Common myeloid progenitor, CD34-positive (primary cell): ENCODE data around the gene UBE2I.
A peak's percentile ranks its signal among the peaks of the same experiment; 100 is the strongest.

ENCODE experiments used
- CTCF ChIA-PET: fragments of 350-600 bp; sonication (Branson Sonifier 250); formaldehyde crosslinking; loops from one replicate; lab custom pipeline; 2021; ENCODE audit warnings: antibody characterized with exemption; lab: Charles Lee
- POLR2A ChIA-PET: fragments of 350-600 bp; sonication (Branson Sonifier 250); formaldehyde crosslinking; loops from one replicate; lab custom pipeline; 2021; ENCODE audit warnings: antibody characterized with exemption; lab: Charles Lee
- DNase-seq, 3 donors: peaks; one replicate each; pipeline versions ENCODE4 v3.0.0 to v3.0.0-alpha.2; 2013
- H3K27ac ChIP-seq, 2 experiments: 1 replicate in 1 of 2; 2 replicates in 1 of 2; pipeline ENCODE4 v1.7.0; 2013; ENCODE audit warnings: inconsistent platforms in 2 of 2, low read length in 2 of 2, mild to moderate bottlenecking in 2 of 2, low read depth in 1 of 2, moderate library complexity in 1 of 2; ENCODE audit not compliant: severe bottlenecking in 2 of 2, insufficient read depth in 1 of 2, poor library complexity in 1 of 2
- H3K27me3 ChIP-seq, 5 experiments: replicated peaks in 2 of 5; 1 replicate in 3 of 5; 2 replicates in 2 of 5; pipeline versions ENCODE4 v1.6.1 to v1.7.0; 2013; ENCODE audit warnings: low read length in 4 of 5, mild to moderate bottlenecking in 2 of 5, moderate library complexity in 2 of 5, inconsistent platforms in 1 of 5; ENCODE audit not compliant: insufficient read depth in 5 of 5, control insufficient read depth in 4 of 5
- H3K36me3 ChIP-seq, 4 experiments: 1 replicate in 2 of 4; 2 replicates in 2 of 4; pipeline versions ENCODE4 v1.6.1 to v1.7.0; 2013; ENCODE audit warnings: low read length in 3 of 4, control low read depth in 1 of 4, mild to moderate bottlenecking in 1 of 4; ENCODE audit not compliant: control insufficient read depth in 4 of 4, insufficient read depth in 4 of 4
- H3K4me1 ChIP-seq, 4 experiments: 1 replicate in 3 of 4; 2 replicates in 1 of 4; pipeline versions ENCODE4 v1.6.1 to v1.7.1; 2013; ENCODE audit warnings: low read length in 3 of 4, mild to moderate bottlenecking in 3 of 4, control low read depth in 1 of 4, inconsistent platforms in 1 of 4, moderate library complexity in 1 of 4; ENCODE audit not compliant: control insufficient read depth in 4 of 4, insufficient read depth in 4 of 4; ENCODE audit errors: control extremely low read depth in 1 of 4
- H3K4me3 ChIP-seq, 7 experiments: 1 replicate in 4 of 7; 2 replicates in 3 of 7; pipeline versions ENCODE4 v1.5.1 to v1.7.0; 2013; ENCODE audit warnings: mild to moderate bottlenecking in 7 of 7, low read length in 6 of 7, moderate library complexity in 6 of 7, inconsistent platforms in 2 of 7, low read depth in 2 of 7, control low read depth in 1 of 7; ENCODE audit not compliant: insufficient read depth in 4 of 7, control insufficient read depth in 1 of 7; ENCODE audit errors: extremely low read depth in 1 of 7
- H3K9me3 ChIP-seq, 5 experiments: 1 replicate in 4 of 5; 2 replicates in 1 of 5; pipeline versions ENCODE4 v1.6.1 to v1.7.1; 2013; ENCODE audit warnings: low read length in 4 of 5, mild to moderate bottlenecking in 2 of 5, inconsistent platforms in 1 of 5, low read depth in 1 of 5, moderate library complexity in 1 of 5; ENCODE audit not compliant: control insufficient read depth in 4 of 5, insufficient read depth in 2 of 5; ENCODE audit errors: control extremely low read depth in 1 of 5
- WGBS: methylation state at CpG from one replicate; pipeline ENCODE4 v1.1.5; 2013; ENCODE audit not compliant: insufficient coverage; 5-methylcytosine and 5-hydroxymethylcytosine counted together

Gene UBE2I

GRCh38 chr16:1312903-1313302 lies 3.5 kb downstream of the UBE2I start:
- Histone ChIP-seq H3K27ac (peak overlapping the region in 1 of 2 experiments; percentile 80), H3K4me3 (no peak overlapping the region), H3K27me3 (no peaks in the 10 kb centered on the region), H3K9me3 (no peaks in the 10 kb centered on the region), H3K36me3 (peaks cover 9 to 64% (median 46%) of the 10 kb centered on the region in 4 experiments), H3K4me1 (peaks cover 13 to 30% (median 23%) of the 10 kb centered on the region in 4 experiments)
- WGBS, result 95% methylated on average over 13 of the region's 15 CpGs
- DNase-seq, result no peak
- ChIA-PET CTCF (interaction anchor here (0.6 to 2.9 kb wide), 2 partner anchors 23 to 411 kb away, joined by 3 to 10 read pairs; no protein-coding TSS in a partner anchor), POLR2A (no interaction called here)

- Histone ChIP-seq H3K4me1 (peaks cover 13 to 30% (median 23%) of the 10 kb centered on the region in 4 experiments), H3K27me3 (no peaks in the 10 kb centered on the region), H3K4me3 (no peak overlapping the region), H3K36me3 (peaks cover 12 to 74% (median 53%) of the 10 kb centered on the region in 4 experiments), H3K9me3 (no peaks in the 10 kb centered on the region), H3K27ac (no peak overlapping the region)
- DNase-seq, result no peak
- POLR2A ChIA-PET, result no interaction called here
- 89% methylated on average over 35 of the region's 38 CpGs for WGBS
- CTCF ChIA-PET, result interaction anchor here (1.1 to 2.9 kb wide), 2 partner anchors 12 to 22 kb away, joined by 3 to 10 read pairs; no protein-coding TSS in a partner anchor
Measured at GRCh38 chr16:1313721-1314369, 4.4 kb downstream of the UBE2I start.

GRCh38 chr16:1314399-1315068 lies 5.1 kb downstream of the UBE2I start:
- no peaks in the 10 kb centered on the region for H3K27me3 ChIP-seq
- ChIA-PET POLR2A (no interaction called here), CTCF (interaction anchor here (1.1 to 2.9 kb wide), 3 partner anchors 9 to 21 kb away, joined by 3 to 10 read pairs (median 5); no protein-coding TSS in a partner anchor)
- H3K4me3 ChIP-seq, result no peak overlapping the region
- peaks cover 16 to 81% (median 59%) of the 10 kb centered on the region in 4 experiments for H3K36me3 ChIP-seq
- H3K4me1 ChIP-seq, result peaks cover 13 to 30% (median 23%) of the 10 kb centered on the region in 4 experiments
- WGBS, result 97% methylated on average over 26 of the region's 28 CpGs
- no peaks in the 10 kb centered on the region for H3K9me3 ChIP-seq
- H3K27ac ChIP-seq, result no peak overlapping the region
- DNase-seq, result no peak

GRCh38 chr16:1315081-1316032 lies 5.9 kb downstream of the UBE2I start:
- Histone ChIP-seq H3K4me1 (peaks cover 10 to 27% (median 23%) of the 10 kb centered on the region in 4 experiments), H3K27me3 (no peaks in the 10 kb centered on the region), H3K36me3 (peaks cover 16 to 89% (median 66%) of the 10 kb centered on the region in 4 experiments), H3K9me3 (no peaks in the 10 kb centered on the region), H3K4me3 (no peak overlapping the region), H3K27ac (no peak overlapping the region)
- CTCF ChIA-PET, result interaction anchor here (0.6 to 2.9 kb wide), 6 partner anchors 10 to 1230 kb away, joined by 3 to 10 read pairs (median 4); no protein-coding TSS in a partner anchor
- no peak for DNase-seq
- 96% methylated on average over 33 of the region's 46 CpGs for WGBS
- POLR2A ChIA-PET, result no interaction called here

- Histone ChIP-seq H3K4me1 (peaks cover 3 to 21% (median 16%) of the 10 kb centered on the region in 4 experiments), H3K9me3 (no peaks in the 10 kb centered on the region), H3K27me3 (no peaks in the 10 kb centered on the region), H3K27ac (no peak overlapping the region), H3K36me3 (peaks cover 16 to 95% (median 72%) of the 10 kb centered on the region in 4 experiments), H3K4me3 (no peak overlapping the region)
- DNase-seq, result no peak
- 97% methylated on average over 13 of the region's 14 CpGs for WGBS
- POLR2A ChIA-PET, result no interaction called here
- CTCF ChIA-PET, result interaction anchor here (0.6 to 1.8 kb wide), 4 partner anchors 11 to 1230 kb away, joined by 3 to 5 read pairs (median 4); no protein-coding TSS in a partner anchor
Measured at GRCh38 chr16:1316033-1316405, 6.6 kb downstream of the UBE2I start.

GRCh38 chr16:1317479-1318267 lies 8.2 kb downstream of the UBE2I start:
- ChIA-PET POLR2A (interaction anchor here (1.0 kb wide), 1 partner anchor 25 kb away, joined by 3 read pairs; no protein-coding TSS in a partner anchor), CTCF (interaction anchor here (0.8 to 1.3 kb wide), 2 partner anchors 14 to 17 kb away, joined by 4 to 5 read pairs; no protein-coding TSS in a partner anchor)
- H3K36me3 ChIP-seq, result peaks cover 16 to 93% (median 72%) of the 10 kb centered on the region in 4 experiments

More at GRCh38 chr16:1317479-1318267, 8.2 kb downstream of the UBE2I start:
- H3K4me1 ChIP-seq, result peaks cover 0 to 4% (median 1%) of the 10 kb centered on the region in 4 experiments
- H3K4me3 ChIP-seq, result no peak overlapping the region
- H3K27me3 ChIP-seq, result no peaks in the 10 kb centered on the region
- no peak for DNase-seq
- no peak overlapping the region for H3K27ac ChIP-seq
- H3K9me3 ChIP-seq, result no peaks in the 10 kb centered on the region
- WGBS, result 96% methylated on average over 30 of the region's 32 CpGs
